HL-60 (cell line): ENCODE measurements around the gene FGD1.

Experiments
- DNase-seq, 2 experiments: peaks; one replicate each; pipeline ENCODE4 v3.0.0-alpha.2; 2010 to 2020; ENCODE audit warnings: low read depth in 1 of 2, low spot score in 1 of 2
- H3K27ac ChIP-seq: fragments of 250-450 bp; sonication (Bioruptor Pico); replicated peaks from 2 replicates; pipeline ENCODE4 v1.5.1; 2020; ENCODE audit warnings: mild to moderate bottlenecking, moderate library complexity
- H3K27me3 ChIP-seq: fragments of 250-450 bp; sonication (Bioruptor Pico); 2 replicates; pipeline ENCODE4 v1.5.1; 2021; ENCODE audit warnings: mild to moderate bottlenecking, moderate library complexity; ENCODE audit not compliant: insufficient read depth, poor library complexity, severe bottlenecking
- H3K4me3 ChIP-seq: replicated peaks from 2 replicates; pipeline ENCODE4 v1.5.1; 2011; ENCODE audit warnings: mild to moderate bottlenecking, control low read depth, low read length; ENCODE audit not compliant: insufficient read depth
- CTCF ChIP-seq: IDR thresholded peaks from one replicate; pipeline ENCODE4 v1.5.1; 2011; ENCODE audit warnings: low read length, control low read depth, inconsistent platforms; ENCODE audit not compliant: insufficient read depth
- GABPA ChIP-seq: IDR thresholded peaks from 2 replicates; pipeline ENCODE4 v1.6.1; 2012; ENCODE audit warnings: low read depth
- POLR2AphosphoS5 ChIP-seq: IDR thresholded peaks from 2 replicates; pipeline ENCODE4 v1.6.1; 2012; ENCODE audit warnings: low read depth
- REST ChIP-seq: IDR thresholded peaks from 2 replicates; pipeline ENCODE4 v1.6.1; 2012; ENCODE audit warnings: low read depth; ENCODE audit not compliant: insufficient replicate concordance
- SPI1 ChIP-seq: IDR thresholded peaks from 2 replicates; pipeline ENCODE4 v1.6.1; 2012; ENCODE audit warnings: low read depth, mild to moderate bottlenecking, borderline replicate concordance

Gene FGD1

GRCh38 chrX:54530357-54530900 is 34.4 kb upstream of the FGD1 start:
- H3K27ac ChIP-seq = peak overlapping the region; percentile 93
- H3K27me3 ChIP-seq = no peaks in the 10 kb centered on the region
- DNase-seq = no peak
- peak overlapping the region; percentile 79 for H3K4me3 ChIP-seq
- TF ChIP-seq GABPA = no peak
- TF ChIP-seq POLR2AphosphoS5 = no peak
- no peak for TF ChIP-seq SPI1
- TF ChIP-seq REST = no peak

GRCh38 chrX:54529552-54530356 is 33.7 kb upstream of the FGD1 start, which contains the start of gene GNL3L:
TSS of gene GNL3L (plus strand) at chrX:54530219. CDS start at chrX:54532567, 2,348 bp downstream.
- Histone ChIP-seq H3K27me3 (no peaks in the 10 kb centered on the region), H3K27ac (peak within 1 kb of the TSS; percentile 93), H3K4me3 (peak within 1 kb of the TSS; percentile 79)
- peak; percentile 76 to 85 for DNase-seq
- TF ChIP-seq REST = no peak
- TF ChIP-seq SPI1 = no peak
- peak; percentile 55 for TF ChIP-seq GABPA
- TF ChIP-seq CTCF = no peak
- 0 out of 2 replicates have a peak, but pooled peaks have one; percentile 43 for TF ChIP-seq POLR2AphosphoS5

GRCh38 chrX:54529151-54529550 is 33.1 kb upstream of the FGD1 start:
- H3K4me3 ChIP-seq = peak overlapping the region; percentile 36; the same call in 1 of the 2 replicates
- peak overlapping the region; percentile 93 for H3K27ac ChIP-seq

More at GRCh38 chrX:54529151-54529550, 33.1 kb upstream of the FGD1 start:
- no peaks in the 10 kb centered on the region for H3K27me3 ChIP-seq
- TF ChIP-seq CTCF (no peak), GABPA (no peak), SPI1 (no peak), POLR2AphosphoS5 (no peak), REST (no peak)
- DNase-seq = no peak
